Gastrocnemius medialis (tissue), 4 donors: ENCODE data around the gene NOXA1. TPM values are rescaled to one million over a fixed set of nuclear protein-coding genes. Genes with fewer than 3 reads are reported as not detected.

Source experiments
- ATAC-seq, 2 donors: fragments of 150-250 bp; one replicate each; pipeline ENCODE4 v1.9.1; 2016
- DNase-seq, 2 donors: peaks; one replicate each; pipeline ENCODE4 v3.0.0-alpha.2; 2019
- H3K27ac ChIP-seq, 4 donors: fragments of 200-600 bp; sonication (generic); 1 replicate in 1 of 4; 2 replicates in 3 of 4; pipeline ENCODE4 v1.5.1; 2016 to 2018; ENCODE audit warnings: mild to moderate bottlenecking in 2 of 4, moderate library complexity in 1 of 4
- H3K27me3 ChIP-seq, 3 donors: fragments of 200-600 bp; sonication (generic) in 2 of 3; 1 replicate in 1 of 3; 2 replicates in 2 of 3; pipeline versions ENCODE4 v1.5.1 to v1.6.0; 2016 to 2019; ENCODE audit warnings: mild to moderate bottlenecking in 1 of 3, moderate library complexity in 1 of 3
- H3K36me3 ChIP-seq, 2 donors: fragments of 200-600 bp; sonication (generic) in 1 of 2; one replicate each; pipeline ENCODE4 v1.5.1; 2017 to 2018
- H3K4me1 ChIP-seq, 2 donors: fragments of 200-600 bp; sonication (generic) in 1 of 2; one replicate each; pipeline ENCODE4 v1.5.1; 2016 to 2017; ENCODE audit warnings: mild to moderate bottlenecking in 2 of 2
- H3K4me3 ChIP-seq, 4 donors: fragments of 200-600 bp; sonication (generic) in 3 of 4; 1 replicate in 1 of 4; 2 replicates in 3 of 4; pipeline ENCODE4 v1.5.1; 2016 to 2019; ENCODE audit warnings: mild to moderate bottlenecking in 2 of 4
- H3K9me3 ChIP-seq, 3 donors: fragments of 200-600 bp; sonication (generic) in 2 of 3; 1 replicate in 1 of 3; 2 replicates in 2 of 3; pipeline ENCODE4 v1.5.1; 2016 to 2019
- POLR2A ChIP-seq, 2 donors: fragments of 450-650 bp; IDR thresholded peaks; one replicate each; pipeline ENCODE4 v1.6.1; 2017; ENCODE audit warnings: antibody characterized with exemption in 2 of 2, mild to moderate bottlenecking in 2 of 2, moderate library complexity in 2 of 2
- in situ Hi-C, 4 donors: fragments of 200-750 bp; cut with MboI; loops; one replicate each; pipeline versions ENCODE4 v1.15.0 to v1.8.0; 2017; ENCODE audit warnings: low sequenced_read_pairs in 4 of 4
- intact Hi-C: fragments of 100-400 bp; cut with DNase I; formaldehyde crosslinking; loops from one replicate; pipeline ENCODE4 v1.15.1; 2023; ENCODE audit warnings: low total_unique reads
- total RNA-seq, 4 donors: library from RNA; depleted of rRNA; stranded (reverse); fragments of >200 nt; gene quantifications; one replicate each; pipeline versions ENCODE4 v1.1.0 to v1.2.3, GENCODE V29; 2016
- TF ChIP-seq, protein P1 (sequence below), 5 experiments: fragments of 450-650 bp in 3 of 5; fragments of 200-600 bp in 2 of 5; sonication (generic) in 2 of 5; IDR thresholded peaks in 4 of 5; conservative IDR thresholded peaks in 1 of 5; 1 replicate in 4 of 5; 2 replicates in 1 of 5; pipeline ENCODE4 v1.5.1; 2016 to 2019; ENCODE audit warnings: antibody characterized with exemption in 5 of 5, mild to moderate bottlenecking in 3 of 5, moderate library complexity in 3 of 5

The NOXA1 gene
- total RNA-seq, 4 donors from 2014 or later, result 0.41 to 2.5 (median 1.8) TPM

DNA sequence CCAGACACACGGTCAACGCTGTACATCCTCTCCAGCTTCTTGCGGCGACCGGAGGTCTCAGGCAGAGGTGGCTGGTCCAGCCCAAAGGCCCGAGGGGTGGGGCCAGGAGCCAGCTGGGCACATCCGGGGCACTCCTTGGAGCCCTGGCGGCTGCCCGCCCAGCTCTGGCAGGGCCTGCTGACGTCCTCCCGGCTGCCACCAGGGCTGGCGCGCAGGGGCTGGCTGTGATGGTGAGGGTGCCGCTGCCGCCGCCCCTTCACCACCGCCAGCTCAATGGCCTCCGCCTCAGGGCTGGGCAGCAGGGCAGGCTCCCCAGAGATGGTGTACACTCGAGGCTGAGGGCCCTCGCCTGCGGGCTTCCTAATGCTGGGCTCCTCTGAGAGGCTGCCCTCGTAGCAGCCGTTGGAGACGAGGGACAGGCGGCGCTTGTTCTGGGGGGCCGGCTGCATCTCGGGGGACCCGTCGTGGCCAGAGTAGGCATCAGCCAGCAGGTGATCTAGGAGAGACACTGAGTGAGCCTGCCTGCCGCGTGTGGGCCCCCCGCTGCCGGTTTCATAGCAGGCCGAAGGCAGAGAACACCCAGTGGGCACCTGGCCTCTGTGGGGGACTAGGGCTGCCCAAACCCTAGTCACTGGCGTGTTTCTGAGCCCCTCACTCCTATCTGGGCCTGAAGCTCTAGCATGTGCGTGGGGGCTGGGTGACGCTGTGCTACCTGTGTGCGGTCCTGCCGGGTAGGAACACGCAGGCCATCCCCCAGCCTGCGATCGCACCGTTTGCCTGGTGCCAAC is 34.4 kb downstream of the NOXA1 start:
- Histone ChIP-seq H3K9me3 (no peaks in the 10 kb centered on the region), H3K36me3 (peaks cover 0 to 6% of the 10 kb centered on the region in 2 donors), H3K4me1 (peaks cover 10 to 11% of the 10 kb centered on the region in 2 donors), H3K27me3 (no peaks in the 10 kb centered on the region), H3K4me3 (peak overlapping the region in 1 of 4 donors; percentile 54), H3K27ac (no peak overlapping the region)
- TF ChIP-seq, protein P1, sequence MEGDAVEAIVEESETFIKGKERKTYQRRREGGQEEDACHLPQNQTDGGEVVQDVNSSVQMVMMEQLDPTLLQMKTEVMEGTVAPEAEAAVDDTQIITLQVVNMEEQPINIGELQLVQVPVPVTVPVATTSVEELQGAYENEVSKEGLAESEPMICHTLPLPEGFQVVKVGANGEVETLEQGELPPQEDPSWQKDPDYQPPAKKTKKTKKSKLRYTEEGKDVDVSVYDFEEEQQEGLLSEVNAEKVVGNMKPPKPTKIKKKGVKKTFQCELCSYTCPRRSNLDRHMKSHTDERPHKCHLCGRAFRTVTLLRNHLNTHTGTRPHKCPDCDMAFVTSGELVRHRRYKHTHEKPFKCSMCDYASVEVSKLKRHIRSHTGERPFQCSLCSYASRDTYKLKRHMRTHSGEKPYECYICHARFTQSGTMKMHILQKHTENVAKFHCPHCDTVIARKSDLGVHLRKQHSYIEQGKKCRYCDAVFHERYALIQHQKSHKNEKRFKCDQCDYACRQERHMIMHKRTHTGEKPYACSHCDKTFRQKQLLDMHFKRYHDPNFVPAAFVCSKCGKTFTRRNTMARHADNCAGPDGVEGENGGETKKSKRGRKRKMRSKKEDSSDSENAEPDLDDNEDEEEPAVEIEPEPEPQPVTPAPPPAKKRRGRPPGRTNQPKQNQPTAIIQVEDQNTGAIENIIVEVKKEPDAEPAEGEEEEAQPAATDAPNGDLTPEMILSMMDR (IDR thresholded peaks at IDR 0.05 in 4 of 5, conservative IDR thresholded peaks at IDR 0.05 in 1 of 5), result no peak
- no peak for TF ChIP-seq POLR2A (IDR thresholded peaks at IDR 0.05)
- in situ Hi-C loops (no loop called here), intact Hi-C loops (no loop called here)
- ATAC-seq (no peak), DNase-seq (peak in 1 of 2 donors; percentile 11)

DNA sequence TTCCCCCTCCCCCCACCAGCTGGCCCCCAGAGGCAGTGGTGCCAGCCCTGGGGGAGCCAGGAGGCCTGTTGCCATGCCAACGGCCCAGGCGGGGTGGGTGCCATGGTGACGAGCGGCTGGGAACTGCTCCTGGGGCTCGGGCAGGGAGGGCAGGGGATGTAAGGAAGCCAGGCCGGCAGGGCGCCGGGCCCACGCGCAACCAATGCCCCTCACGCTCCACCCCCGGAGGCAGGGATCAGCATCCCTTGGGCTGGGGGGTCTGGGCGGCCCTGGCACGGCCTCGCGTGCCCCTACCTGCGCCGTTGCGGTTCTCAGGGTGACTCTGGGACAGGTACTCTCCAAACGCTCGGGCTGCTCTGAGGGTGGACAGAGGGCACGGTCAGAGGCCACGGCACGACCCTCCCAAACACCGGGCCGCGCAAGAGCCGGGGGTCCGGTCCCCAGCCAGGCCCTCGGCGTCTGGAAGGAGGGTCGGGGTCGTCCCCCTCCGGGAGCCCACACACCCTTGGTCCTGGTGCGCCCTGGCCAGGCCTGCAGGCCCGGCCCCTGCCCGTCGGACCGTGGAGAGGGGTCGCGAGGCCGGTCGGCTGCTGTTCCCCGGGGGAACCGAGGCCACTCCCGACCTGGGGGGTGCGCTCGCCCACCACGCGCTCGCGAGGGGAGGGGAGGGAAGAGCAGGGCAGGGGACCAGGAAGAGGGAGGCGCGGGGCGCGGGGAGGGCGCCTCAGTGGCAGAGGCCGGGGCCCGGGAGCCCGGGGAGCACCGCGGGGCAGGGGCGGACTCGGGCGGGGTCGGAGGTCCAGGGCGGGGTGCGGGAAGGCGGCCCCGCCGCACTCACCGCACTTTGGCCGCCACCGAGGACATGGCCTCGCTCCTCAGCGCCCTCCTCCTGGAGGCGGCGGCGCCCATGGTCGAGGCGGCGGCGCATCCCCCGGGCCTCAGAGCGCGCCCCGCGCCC is 35.3 kb downstream of the NOXA1 start:
- DNase-seq (peak in 1 of 2 donors; percentile 19), ATAC-seq (peak; percentile 23 to 26)
- no peak for TF ChIP-seq POLR2A (IDR thresholded peaks at IDR 0.05)
- TF ChIP-seq, protein P1 (IDR thresholded peaks at IDR 0.05 in 4 of 5, conservative IDR thresholded peaks at IDR 0.05 in 1 of 5), result no peak
- Histone ChIP-seq H3K9me3 (no peaks in the 10 kb centered on the region), H3K27ac (peak overlapping the region; percentile 21 to 41 (median 22)), H3K4me1 (peaks cover 10 to 11% of the 10 kb centered on the region in 2 donors), H3K4me3 (peak overlapping the region; percentile 51 to 63 (median 54)), H3K36me3 (peaks cover 0 to 11% of the 10 kb centered on the region in 2 donors), H3K27me3 (no peaks in the 10 kb centered on the region)
- intact Hi-C loops, result loop anchor here (1.0 kb wide), 1 partner anchor 35 kb away; the partner anchor contains the start of genes EXD3 and NOXA1
- in situ Hi-C loops, result no loop called here

DNA sequence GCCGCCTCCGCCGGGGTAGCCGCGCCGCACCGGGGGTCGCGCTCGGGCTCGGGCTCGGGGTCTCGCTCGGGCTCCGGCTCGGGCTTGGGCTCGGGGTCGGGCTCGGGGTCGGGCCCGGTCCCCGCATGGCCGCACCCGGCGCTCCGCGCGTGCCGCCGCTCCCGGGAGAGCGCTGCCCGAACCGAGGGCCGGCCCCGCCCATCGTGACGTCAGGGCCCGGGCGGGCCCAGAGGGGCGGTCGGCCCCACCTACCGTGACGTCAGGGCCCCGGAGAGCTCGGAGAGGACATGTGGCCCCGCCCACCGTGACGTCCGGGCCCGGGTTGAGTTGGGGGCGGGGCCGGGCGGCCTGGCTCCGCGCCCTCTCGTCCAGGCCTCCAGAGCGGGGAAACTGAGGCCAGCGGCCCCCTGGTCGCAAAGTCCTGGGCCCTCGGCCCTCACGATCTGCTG is 36.0 kb downstream of the NOXA1 start, which contains the start of gene NSMF:
NSMF (minus strand) TSS at position 183 of the 449 bp plus-strand sequence. CDS start 232 bp downstream, outside the sequence.
- TF ChIP-seq POLR2A (IDR thresholded peaks at IDR 0.05), result peak; percentile 75 to 80
- TF ChIP-seq, protein P1 (IDR thresholded peaks at IDR 0.05 in 4 of 5, conservative IDR thresholded peaks at IDR 0.05 in 1 of 5), result no peak
- Histone ChIP-seq H3K27me3 (no peaks in the 10 kb centered on the region), H3K27ac (peak within 1 kb of the TSS; percentile 41 to 72 (median 66)), H3K9me3 (no peaks in the 10 kb centered on the region), H3K36me3 (peaks cover 0 to 17% of the 10 kb centered on the region in 2 donors), H3K4me1 (peaks cover 10 to 11% of the 10 kb centered on the region in 2 donors), H3K4me3 (peak within 1 kb of the TSS; percentile 51 to 63 (median 54))
- DNase-seq (peak; percentile 84 to 88), ATAC-seq (peak; percentile 89 to 90)
- in situ Hi-C loops (no loop called here), intact Hi-C loops (loop anchor here (1.0 kb wide), 1 partner anchor 36 kb away; the partner anchor contains the start of genes EXD3 and NOXA1)

DNA sequence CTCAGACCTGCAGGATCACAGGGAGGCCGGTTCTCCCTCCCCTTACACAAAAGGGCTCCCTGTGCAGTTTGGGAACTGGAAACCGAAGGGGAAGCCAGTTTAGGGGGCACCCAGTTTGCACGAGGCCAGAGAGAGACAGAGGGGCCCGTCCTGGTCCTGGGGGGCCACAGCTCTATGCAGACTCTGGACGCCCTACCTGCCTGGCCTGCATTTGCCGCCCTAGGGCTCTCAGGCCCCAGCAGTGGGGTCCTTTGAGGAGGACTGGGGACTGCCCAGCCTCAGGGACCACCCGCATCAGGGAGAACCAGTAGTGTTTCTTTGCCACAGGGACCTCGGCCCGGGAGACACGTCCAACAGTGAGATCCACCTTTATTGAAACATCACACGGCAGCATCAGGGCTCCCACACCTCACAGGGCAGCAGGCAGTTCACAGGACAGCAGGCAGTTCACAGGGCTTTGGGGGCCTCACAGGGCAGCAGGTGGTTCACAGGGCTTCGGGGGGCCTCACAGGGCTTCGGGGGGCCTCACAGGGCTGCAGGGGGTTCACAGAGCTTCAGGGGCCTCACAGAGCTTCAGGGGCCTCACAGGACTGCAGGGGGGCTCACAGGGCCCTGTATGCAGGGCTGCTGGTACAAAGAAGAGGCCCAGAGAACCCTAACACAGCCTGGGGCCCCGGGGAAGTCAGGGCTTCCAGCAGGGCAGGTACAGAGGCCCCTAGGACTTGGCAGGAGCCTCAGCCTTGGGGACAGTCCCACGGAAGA is 36.6 kb downstream of the NOXA1 start:
- H3K4me1 ChIP-seq, result peaks cover 10 to 11% of the 10 kb centered on the region in 2 donors
- ATAC-seq (peak in 1 of 2 donors; percentile 23), DNase-seq (peak in 1 of 2 donors; percentile 13)
- H3K27ac ChIP-seq, result peak overlapping the region; percentile 30 to 72 (median 66)
- peak overlapping the region; percentile 40 to 61 (median 50) for H3K4me3 ChIP-seq
- H3K9me3 ChIP-seq, result no peaks in the 10 kb centered on the region
- in situ Hi-C loops, result no loop called here
- TF ChIP-seq, protein P1 (IDR thresholded peaks at IDR 0.05 in 4 of 5, conservative IDR thresholded peaks at IDR 0.05 in 1 of 5), result no peak
- TF ChIP-seq POLR2A (IDR thresholded peaks at IDR 0.05), result no peak
- H3K36me3 ChIP-seq, result peaks cover 0 to 17% of the 10 kb centered on the region in 2 donors
- intact Hi-C loops, result loop anchor here (1.0 kb wide), 1 partner anchor 36 kb away; the partner anchor contains the start of genes EXD3 and NOXA1
- no peaks in the 10 kb centered on the region for H3K27me3 ChIP-seq
